Right hindlimb (tissue), 1 donor: ENCODE data around the gene UBE4B.
A peak's percentile ranks its signal among the peaks of the same experiment; 100 is the strongest.
"Not testable (repeated sequence)": the region's sequence is repeated elsewhere in the genome, so short reads cannot be mapped to it uniquely, and the experiment has no call there.

ENCODE experiments used
- DNase-seq: peaks from one replicate; pipeline ENCODE4 v3.0.0-alpha.2; 2018

The UBE4B gene

DNA sequence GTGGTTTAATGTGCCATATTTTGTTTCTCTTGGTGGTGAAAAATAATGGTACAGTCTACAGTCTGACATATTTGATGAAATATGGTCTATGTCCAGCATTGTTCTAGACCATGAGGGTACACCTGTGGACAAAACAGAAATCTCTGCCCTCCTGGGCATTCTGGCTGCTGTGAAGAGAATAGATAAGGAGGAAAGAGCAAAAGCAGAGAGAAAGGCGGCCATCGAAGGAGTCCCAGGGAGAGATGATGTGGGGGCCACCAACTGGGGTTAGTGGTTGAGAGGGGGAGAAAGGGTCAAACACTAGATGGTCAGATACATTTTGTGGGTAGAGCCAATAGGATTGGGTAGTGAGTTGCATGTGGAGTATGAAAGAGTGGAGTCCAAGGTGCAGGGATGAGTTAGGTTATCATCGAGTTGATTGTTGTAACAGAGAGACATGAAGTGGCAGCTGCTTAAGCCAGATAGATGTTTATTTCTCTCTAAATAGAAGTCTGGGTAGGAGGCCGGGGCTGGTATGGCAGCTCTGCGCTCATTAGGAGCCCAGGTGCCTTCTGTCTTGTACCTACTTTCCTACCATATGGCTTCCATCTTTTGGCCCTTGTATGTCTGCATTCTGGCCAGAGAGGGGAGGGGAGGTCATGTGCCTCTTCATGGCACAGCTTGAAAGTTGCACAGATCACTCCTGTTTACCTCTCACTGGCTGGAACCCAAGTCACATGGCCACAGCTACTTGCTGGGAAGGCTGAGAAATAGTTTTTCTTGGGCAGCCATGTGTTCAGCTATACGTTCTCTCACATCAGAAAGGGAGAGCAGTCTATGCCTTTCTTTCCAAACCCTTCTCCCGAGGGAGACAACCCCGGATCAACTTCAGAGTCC lies 13.0 kb downstream of the UBE4B start:
- DNase-seq, result peak; percentile 29

DNA sequence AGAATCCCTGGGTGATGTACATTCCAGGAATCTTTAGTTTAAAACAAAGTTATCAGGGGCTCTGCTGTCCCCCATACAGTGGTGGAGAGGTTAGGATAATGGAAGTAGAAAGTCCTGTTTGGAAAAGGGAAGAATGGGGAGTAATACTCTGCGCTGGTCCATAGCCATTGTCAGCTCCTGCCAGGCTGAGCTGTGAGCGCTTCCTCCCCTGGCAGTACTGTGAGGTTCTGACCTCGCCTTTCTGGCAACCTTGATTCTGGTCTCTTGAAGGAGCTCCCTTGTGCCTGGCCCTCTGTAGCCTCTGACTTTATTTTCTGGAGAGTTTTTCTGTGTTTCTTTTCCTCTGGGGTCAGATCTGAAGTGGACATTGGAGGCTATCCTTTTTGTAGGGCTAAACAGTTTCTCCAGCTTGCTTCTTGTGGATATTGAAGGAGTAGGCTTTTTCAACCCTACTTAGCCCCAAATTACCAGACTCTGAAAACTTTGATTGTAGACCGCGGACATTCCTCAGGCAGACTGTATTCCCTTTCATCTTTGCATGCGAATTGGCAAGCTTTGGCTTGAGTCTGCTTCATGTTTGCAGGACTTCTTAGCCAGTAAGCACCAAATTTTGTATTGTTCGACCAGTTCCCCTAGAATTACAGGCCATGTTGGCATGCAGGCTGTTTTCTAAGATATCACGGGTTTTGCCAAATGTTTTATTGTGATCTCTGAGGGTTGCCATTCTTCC lies 13.8 kb downstream of the UBE4B start:
- DNase-seq, result no peak

DNA sequence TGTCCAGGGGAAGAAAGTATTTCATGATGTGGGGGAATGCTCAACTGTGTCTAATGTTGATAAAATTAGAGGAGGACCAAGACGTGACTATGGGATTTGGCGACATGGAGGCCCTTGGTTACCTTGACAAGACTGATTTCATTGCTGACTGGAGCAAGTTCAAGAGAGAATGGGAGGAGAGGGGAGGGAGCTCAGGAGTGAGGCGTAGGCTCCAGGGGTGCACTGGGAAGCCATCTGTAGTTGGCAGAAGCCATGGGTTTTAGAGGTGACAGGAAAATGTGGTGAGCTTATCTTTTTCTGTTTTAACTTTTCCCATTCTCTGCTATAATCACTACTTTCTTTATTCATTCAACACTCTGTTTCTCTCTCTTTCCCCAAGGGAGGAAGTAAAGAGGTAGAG lies 15.8 kb downstream of the UBE4B start:
- no peak for DNase-seq

DNA sequence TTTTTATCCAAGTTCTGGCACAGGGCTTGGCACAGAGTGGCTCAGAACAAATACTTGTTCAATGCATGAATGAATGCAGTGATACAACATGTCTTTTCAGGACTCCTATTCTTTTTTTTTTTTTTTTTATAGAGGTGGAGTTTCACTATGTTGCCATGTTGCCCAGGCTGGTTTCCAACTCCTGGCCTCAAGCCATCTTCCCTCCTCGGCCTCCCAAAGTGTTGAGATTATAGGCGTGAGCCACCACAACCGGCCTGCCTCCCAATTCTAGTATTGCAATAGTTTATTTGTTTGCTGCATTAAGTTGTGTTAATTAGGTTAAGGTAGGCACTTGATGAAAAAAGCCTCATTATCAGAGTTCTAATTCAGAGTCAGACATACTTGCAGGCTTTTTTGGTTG lies 17.9 kb downstream of the UBE4B start:
- no peak for DNase-seq

DNA sequence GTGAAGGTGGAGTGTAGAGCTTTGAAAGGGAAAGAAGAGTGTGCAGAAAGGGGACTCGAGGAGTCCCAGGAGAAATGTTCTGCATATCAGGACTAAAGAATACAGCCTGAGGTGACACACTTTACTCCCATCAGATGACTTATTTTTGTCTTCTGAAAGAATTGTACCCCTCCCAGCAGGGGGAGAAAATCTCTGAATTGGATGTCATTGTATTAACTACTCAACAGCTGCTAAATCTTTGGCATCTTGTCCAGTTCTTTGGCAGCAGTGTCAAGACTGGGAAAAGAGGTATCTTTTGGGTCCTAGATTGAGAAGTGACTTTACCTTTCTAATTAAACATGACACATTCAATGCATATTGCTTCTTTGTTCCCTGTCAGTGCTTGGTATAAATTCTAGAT lies 18.9 kb downstream of the UBE4B start:
- no peak for DNase-seq

DNA sequence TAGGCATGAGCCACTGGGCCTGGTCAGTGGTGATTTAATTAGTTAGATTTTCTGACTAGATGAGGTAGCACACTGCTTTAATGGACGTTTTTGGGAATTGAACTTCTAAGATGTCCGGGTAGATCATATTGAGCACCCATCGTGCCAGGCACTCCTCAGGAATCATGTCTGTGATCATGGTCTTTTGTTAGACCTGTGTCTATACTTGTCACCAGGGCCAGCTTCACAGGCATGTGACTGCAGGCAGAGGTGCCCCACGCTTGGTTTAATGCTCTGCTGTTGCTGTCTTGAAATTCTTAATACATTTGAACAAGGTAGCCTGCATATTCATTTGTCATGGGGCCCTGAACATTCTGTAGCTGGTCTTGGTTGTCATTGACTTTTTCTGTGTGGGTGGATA lies 19.6 kb downstream of the UBE4B start:
- DNase-seq, result no peak

DNA sequence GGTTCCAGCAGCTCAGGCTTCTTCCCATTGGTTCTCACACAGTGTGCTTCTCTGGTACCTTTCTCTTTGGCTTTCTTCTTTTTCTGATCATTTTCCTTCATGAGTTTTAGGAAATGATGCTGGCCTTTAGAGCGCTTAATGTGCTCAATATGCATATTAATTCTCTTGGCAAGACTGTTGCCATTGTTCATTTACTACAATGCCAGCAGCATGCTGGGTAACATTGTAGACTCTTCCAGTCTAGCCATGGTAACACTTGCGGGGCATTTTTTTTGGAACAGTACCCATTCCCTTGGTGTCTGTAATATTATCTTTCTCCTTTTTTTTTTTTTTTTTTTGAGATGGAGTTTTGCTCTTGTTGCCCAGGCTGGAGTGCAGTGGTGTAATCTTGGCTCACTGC lies 21.7 kb downstream of the UBE4B start:
- DNase-seq, result no peak

DNA sequence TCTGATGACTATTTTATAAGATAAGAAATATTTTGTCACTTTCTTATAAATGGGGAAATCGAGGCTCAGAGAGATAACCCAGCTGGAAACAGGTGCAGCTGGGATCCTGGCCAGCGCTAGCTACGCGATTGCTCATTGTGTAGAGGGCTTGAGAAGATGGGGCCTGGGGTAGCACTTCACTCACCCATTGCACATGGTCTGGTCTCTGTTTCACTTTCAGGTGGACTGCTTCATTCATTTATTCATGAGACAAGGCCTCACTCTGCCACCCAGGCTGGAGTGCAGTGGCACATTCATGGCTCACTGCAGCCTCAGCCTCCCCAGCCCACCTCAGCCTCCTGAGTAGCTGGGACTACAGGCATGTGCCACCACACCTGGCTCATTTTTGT lies 23.8 kb downstream of the UBE4B start:
- no peak for DNase-seq

DNA sequence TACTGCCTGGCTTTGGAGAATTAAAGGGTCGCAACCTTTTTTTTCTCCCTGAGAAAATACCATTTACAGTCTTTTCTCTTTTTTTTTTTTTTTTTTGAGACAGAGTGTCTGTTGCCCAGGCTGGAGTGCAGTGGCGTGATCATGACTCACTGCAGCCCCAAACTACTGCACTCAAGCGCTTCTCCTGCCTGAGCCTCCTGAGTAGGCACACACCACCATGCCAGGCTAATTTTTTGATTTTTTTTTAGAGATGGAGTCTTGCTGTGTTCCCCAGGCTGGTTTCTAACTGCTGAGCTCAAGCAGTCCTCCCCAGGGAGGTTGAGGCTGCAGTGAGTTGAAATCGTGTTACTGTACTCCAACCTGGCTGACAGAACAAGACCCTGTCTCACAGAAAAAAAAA lies 24.6 kb downstream of the UBE4B start:
- DNase-seq, result no peak

DNA sequence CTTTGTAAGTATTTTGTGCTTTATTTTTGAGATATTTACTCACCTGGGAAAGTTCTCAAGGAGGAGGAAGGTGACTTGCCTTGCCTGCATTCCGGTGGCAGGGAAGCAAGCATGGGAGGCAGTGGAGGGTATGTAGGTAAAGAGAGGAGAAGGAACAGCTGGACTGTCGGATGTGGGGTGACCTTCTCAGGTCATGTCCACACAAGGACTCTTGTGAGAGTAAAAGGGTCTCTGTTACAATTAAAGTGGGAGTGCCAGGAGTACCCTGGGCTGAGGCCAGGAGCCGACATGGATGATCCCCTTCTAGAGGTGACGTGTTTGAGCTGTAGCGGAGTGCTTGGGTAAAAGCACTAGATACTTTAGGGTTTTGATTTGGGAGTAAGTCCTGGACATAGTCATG lies 25.0 kb downstream of the UBE4B start:
- DNase-seq, result no peak

DNA sequence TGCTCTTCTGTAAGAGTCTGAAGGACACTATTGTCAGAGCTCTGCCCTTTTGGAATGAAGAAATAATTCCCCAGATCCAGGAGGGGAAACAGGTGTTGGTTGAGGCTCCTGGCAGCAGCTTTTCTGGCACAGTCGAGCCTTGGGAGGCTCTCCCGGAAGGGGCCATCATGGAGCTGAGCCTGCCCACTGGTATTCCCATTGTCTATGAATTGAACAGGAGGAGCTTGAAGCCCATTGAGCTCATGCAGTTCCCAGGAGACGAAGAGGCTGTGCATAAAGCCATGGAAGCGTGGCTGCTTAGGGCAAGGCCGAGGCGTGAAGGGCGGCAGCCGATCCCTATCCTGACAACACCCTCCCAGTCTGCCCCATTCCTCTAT lies 26.6 kb downstream of the UBE4B start:
- DNase-seq, result no peak

DNA sequence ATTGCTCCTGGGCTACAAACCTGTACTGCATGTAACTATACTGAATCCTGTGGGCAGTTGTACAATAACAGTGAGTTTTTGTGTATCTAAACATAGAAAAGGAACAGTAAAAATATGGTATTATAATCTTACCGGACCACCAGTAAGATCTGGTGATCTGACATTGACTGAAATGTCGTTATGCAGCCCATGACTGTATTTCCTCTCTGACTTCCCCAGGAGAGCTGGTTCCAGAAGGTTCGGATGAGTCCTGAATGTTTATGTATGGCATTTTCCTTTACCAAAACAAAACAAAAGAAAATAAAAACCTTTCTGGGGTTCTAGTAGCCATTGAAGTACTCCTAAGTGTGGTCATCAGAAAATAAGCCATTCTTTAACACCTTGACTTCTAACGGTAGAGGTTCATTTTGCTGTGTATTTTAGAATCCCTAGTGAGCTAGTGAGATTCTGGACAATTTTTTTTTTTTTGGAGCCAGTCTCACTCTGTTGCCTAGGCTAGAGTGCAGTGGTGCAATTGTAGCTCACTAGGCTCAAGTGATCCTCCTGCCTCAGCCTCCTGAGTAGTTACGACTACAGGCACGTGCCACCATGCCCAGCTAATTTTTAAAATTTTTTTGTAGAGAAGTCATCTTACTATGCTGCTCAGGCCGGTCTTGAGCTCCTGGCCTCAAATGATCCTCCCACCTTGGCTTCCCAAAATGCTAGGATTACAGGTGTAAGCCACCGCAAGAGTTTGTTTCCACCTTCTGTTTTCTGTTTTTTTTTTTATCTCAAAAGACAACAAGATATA lies 27.7 kb downstream of the UBE4B start:
- DNase-seq, result no peak

DNA sequence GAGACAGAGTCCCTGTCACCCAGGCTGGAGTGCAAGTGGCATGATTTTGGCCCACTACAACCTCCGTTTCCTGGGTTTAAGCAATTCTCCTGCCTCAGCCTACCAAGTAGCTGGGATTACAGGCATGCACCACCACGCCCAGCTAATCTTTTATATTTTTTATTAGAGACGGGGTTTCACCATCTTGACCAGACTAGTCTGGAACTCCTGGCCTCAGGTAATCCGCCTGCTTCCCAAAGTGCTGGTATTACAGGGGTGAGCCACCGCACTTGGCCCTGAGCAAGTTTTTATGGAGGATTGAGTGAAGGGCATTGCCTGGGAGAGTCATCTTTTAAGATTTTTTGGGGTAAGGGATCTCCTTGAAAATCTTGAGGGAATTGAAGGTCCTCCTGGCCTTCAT lies 28.5 kb downstream of the UBE4B start:
- DNase-seq, result no peak

DNA sequence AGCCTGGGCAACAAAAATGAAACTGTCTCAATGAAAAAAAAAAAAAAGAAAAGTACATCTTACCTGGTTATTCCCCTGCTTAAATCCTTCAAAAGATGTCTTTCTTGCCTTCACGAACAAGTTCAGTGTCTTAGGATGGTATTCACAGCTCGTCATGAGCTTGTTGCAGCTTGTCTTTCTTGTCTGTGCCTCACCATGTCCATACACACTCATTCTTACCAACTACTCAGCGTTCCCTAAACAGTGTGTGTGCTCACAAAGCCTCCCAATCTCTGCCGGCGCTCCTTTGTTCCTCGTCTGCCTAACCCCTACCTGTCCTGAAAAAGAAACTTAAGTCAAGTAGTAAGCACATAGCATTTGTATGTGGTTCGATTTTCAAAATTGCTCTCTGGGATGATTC lies 31.1 kb downstream of the UBE4B start:
- DNase-seq, result no peak

DNA sequence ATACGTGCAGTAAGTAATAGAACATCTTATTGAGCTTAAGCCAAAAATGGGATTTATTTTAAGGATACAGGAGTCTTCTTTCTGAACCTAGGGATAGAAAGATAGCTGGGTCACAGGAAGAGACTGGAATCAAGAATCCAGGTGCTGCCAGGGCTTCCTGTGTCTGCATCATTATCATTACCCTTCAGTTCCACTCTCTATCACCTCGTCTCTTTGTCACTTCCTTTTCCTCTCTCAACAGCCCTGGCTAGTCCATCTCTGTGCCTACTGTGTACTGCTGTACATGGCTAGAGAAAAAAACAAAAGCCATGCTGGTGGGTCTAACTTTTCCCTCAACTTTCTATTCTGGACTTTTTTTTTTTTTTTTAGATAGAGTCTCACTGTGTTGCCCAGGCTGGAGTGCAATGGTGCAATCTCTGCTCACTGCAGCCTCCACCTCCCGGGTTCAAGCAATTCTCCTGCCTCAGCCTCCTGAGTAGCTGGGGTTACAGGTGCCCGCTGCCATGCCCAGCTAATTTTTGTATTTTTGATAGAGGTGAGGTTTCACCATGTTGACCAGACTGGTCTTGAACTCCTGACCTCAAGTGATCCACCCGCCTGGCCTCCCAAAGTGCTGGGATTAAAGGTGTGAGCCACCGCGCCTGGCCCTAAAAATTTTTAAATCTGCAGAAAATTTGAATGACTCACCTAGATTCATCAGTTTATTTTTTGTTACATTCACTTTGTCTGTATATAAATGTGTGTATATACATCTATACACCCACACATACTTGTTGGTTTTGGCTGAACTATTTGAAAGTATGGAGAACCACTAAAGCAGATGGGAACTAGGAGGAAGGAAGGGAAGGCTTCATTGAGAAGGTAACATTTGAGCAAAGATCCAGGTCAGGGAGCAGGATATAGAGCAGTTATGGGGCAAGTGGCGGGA lies 31.9 kb downstream of the UBE4B start:
- DNase-seq, result no peak

DNA sequence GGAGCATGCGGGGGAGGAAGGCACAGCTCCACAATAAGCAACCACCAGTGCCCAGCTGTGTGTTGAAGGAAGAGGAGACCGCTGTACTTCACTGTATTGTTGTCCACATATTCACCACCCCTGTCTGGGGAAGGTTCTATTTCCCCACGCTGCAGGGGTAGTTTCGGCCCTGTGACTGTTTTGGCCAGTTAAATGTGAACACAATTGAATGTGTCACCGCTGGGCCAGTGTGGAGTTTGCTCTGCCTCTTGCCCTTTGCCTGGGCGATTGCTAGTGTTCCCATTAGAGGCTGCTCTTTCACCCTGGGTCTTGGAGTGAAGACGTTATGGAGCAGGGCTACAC lies 32.6 kb downstream of the UBE4B start:
- DNase-seq, result no peak

DNA sequence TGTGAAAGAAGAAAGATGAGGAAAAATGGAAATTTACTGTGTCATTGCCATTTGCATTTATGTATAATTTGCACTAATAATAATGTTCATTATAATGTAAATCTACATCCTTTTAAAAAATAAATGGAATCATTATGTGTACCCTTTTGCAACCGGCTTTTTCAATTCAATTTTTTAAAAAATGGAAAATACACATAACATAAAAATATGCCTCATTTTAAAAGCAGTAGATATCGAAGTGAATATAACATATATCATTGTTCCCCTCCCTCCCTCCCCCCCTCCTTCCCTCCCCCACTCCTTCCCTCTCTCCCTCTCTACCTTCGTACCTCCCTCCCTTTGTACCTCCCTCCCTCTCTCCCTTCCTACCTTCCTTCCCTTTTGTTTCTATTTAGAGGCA lies 33.0 kb downstream of the UBE4B start:
- DNase-seq, result no peak

DNA sequence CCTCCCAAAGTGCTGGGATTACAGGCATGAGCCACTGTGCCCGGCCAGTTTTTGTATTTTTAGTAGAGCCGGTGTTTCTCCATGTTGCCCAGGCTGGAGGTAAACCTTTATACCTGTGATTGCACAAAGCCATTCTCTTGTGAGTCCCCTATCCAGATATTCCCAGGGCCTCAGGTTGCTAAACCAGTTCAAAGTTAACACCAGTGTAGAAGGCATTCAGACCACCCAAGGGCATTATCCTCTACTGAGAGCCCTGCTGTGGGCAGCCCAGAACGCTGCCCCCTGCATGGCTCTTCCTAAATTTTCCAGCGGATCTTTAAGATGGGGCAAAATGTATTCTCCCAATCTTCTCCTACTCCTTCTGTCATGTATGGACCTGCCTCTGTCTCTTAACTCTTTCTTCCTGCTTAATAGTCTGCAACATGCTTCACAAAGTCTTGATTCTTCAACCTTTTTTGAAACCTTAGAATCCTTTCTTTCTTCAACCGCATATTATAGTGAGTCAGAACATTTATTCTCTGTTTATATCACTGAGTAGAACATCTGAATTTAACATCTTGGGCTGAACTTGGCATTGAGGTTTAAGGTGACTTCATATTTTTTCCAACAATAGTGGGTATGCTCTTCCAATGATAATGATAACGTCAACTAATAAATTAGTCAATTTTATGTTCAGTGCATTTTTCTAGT lies 36.0 kb downstream of the UBE4B start:
- DNase-seq, result no peak

DNA sequence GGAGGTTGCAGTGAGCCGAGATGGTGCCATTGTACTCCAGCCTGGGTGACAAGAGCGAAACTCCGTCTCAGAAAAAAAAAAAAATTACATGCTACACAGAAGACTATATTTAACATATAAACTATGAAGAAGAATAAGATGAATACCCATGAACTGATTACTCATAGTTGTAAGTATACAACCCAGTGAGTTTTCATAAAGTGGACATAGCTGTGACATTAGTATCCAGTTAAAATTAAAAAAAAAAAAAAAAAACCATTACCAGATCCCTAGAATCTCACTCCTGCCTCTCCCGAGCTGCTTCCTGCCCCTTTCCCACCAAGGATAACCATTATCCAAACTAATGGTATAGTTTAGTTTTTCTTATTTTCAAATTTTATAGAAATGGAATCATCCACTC lies 37.4 kb downstream of the UBE4B start:
- DNase-seq, result no peak

DNA sequence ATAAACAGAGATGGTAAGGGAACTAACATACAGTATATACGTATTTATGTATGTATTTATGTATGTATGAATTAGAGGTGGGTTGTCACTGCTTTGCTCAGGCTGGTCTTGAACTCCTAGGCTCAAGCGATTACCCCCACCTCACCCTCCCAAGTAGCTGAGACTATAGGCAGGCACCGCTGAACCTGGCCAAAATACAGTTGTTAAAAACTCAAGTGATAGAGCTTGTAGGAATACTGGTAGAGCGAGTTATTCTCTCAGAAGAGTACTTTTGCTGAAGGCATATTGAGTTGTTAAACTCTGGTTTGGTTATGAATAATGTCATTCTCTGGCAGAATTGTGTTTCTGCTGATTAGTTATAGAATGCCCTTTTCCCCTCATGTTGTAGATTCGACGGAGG lies 38.9 kb downstream of the UBE4B start:
- no peak for DNase-seq

DNA sequence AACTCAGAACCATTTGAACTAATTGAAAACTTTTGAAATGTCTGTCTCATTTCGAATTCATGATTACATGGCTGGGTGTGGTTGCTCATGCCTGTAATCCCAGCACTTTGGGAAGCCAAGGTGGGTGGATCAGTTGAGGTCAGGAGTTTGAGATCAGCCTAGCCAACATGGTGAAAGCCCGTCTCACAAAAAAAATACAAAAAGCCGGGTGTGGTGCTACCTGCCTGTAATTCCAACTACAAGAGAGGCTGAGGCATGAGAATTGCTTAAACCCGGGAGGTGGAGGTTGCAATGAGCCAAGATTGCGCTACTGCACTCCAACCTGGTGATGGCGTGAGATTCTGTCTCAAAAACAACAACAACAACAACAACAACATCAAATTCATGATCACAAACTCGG lies 40.6 kb downstream of the UBE4B start:
- DNase-seq, result not testable (repeated sequence)
